Measurements from ENCODE around the gene HES4. TPM values are rescaled to one million over a fixed set of nuclear protein-coding genes. Genes with fewer than 3 reads are reported as not detected.
"Not testable (repeated sequence)": the region's sequence is repeated elsewhere in the genome, so short reads cannot be mapped to it uniquely, and the experiment has no call there.

HES4 gene
- total RNA-seq, 1 donor = 3.6 TPM

DNA sequence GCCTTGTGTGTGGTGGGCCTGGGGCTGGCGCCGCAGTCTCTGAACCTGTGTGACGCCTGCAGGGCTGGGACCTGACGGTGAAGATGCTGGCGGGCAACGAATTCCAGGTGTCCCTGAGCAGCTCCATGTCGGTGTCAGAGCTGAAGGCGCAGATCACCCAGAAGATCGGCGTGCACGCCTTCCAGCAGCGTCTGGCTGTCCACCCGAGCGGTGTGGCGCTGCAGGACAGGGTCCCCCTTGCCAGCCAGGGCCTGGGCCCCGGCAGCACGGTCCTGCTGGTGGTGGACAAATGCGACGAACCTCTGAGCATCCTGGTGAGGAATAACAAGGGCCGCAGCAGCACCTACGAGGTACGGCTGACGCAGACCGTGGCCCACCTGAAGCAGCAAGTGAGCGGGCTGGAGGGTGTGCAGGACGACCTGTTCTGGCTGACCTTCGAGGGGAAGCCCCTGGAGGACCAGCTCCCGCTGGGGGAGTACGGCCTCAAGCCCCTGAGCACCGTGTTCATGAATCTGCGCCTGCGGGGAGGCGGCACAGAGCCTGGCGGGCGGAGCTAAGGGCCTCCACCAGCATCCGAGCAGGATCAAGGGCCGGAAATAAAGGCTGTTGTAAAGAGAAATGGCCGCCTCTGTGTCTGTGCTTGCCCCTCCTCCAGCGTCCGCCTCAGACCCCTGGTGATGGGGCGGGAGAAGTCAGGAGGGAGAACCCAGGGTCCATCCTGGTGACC lies 14.2 kb upstream of the HES4 start:
- Histone ChIP-seq H3K4me3 (ENCODE audit: low read length) (peak overlapping the region; percentile 81), H3K27me3 (ENCODE audit: insufficient read depth, low read length) (no peaks in the 10 kb centered on the region), H3K9me3 (ENCODE audit: low read depth, low read length) (no peaks in the 10 kb centered on the region), H3K4me1 (ENCODE audit: insufficient read depth, low read length) (peaks cover 26% of the 10 kb centered on the region)

- H3K9me3 ChIP-seq (ENCODE audit: low read depth, low read length) = no peaks in the 10 kb centered on the region
- H3K4me1 ChIP-seq (ENCODE audit: insufficient read depth, low read length) = peaks cover 23% of the 10 kb centered on the region
- H3K4me3 ChIP-seq (ENCODE audit: low read length) = peak within 1 kb of the TSS; percentile 81
- H3K27me3 ChIP-seq (ENCODE audit: insufficient read depth, low read length) = no peaks in the 10 kb centered on the region
These were observed 13.4 kb upstream of the HES4 start, which contains the start of gene ISG15 for GRCh38 chr1:1013105-1013921. Gene ISG15 (plus strand): TSS chr1:1013497. CDS start chr1:1013574, 77 bp downstream.

- H3K9me3 ChIP-seq (ENCODE audit: low read depth, low read length); H3K27me3 ChIP-seq (ENCODE audit: insufficient read depth, low read length): not testable (repeated sequence)
- peaks cover 23% of the 10 kb centered on the region for H3K4me1 ChIP-seq (ENCODE audit: insufficient read depth, low read length)
- H3K4me3 ChIP-seq (ENCODE audit: low read length) = peak overlapping the region; percentile 81
These were observed 12.8 kb upstream of the HES4 start for GRCh38 chr1:1012736-1013104.

- peaks cover 23% of the 10 kb centered on the region for H3K4me1 ChIP-seq (ENCODE audit: insufficient read depth, low read length)
- no peaks in the 10 kb centered on the region for H3K9me3 ChIP-seq (ENCODE audit: low read depth, low read length)
- H3K4me3 ChIP-seq (ENCODE audit: low read length) = no peak overlapping the region
- H3K27me3 ChIP-seq (ENCODE audit: insufficient read depth, low read length) = no peaks in the 10 kb centered on the region
These were observed 11.6 kb upstream of the HES4 start for GRCh38 chr1:1011396-1011949.

DNA sequence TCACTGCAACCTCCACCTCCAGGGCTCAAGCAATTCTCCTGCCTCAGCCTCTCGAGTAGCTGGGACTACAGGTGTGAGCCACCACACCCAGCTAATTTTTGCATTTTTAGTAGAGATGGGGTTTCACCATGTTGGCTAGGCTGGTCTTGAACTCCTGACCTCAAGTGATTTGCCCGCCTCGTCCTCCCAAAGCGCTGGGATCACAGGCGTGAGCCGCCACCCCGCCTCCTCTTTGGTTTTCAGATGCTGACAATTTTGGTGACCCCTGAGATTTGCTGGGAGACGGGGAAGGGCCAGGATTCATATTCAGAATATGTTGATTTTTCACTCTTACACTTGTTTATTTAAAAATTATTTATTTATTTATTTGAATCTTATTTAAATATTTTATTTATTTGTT lies 10.2 kb upstream of the HES4 start:
- peaks cover 25% of the 10 kb centered on the region for H3K4me1 ChIP-seq (ENCODE audit: insufficient read depth, low read length)
- H3K9me3 ChIP-seq (ENCODE audit: low read depth, low read length); H3K4me3 ChIP-seq (ENCODE audit: low read length): not testable (repeated sequence)

DNA sequence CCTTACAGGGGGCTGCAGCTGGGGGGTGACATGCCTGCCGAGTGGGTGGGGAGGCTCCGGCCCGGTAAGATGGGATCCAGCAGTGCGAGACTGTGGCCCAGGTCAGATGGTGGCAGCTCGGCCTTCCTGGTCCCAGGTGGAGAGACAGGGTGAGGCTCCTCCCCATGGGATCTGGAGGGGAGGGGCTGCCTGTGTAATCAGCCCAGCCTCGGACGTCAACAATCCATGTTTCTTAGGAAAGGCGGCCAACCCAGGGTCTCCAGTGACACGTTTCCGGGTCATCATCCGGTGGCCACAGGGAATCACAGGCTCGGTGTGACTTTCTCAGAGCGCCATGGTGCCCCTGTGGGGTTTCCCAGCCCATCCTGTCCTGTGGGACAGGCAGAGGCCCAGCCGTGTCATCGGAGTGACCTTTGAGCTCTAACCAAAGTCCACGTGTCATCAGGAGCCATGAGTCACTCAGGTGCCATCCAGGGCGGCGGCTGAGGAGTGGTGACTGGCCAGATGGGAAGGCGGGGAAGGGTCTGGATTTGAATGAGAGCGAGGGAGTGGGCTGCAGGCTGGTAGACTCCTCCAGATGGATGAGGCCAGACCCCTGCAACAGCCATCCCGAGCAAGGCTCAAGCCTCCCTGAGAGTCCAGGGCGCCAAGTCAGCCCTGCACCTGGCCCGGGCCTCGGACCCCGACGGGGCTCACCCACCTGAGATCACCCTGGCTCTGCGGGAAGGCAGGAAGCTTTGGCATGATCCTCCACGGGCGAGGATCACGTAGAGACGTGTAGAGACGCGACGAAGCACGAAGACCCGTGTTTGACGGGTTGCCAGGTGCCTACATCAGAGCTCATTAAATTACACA lies 6.6 kb upstream of the HES4 start:
- no peak overlapping the region for H3K4me3 ChIP-seq (ENCODE audit: low read length)
- peaks cover 12% of the 10 kb centered on the region for H3K4me1 ChIP-seq (ENCODE audit: insufficient read depth, low read length)
- no peaks in the 10 kb centered on the region for H3K9me3 ChIP-seq (ENCODE audit: low read depth, low read length)
- peaks cover 25% of the 10 kb centered on the region for H3K27me3 ChIP-seq (ENCODE audit: insufficient read depth, low read length)

More for the DNA sequence above, 10.2 kb upstream of the HES4 start:
- not testable (repeated sequence) for H3K27me3 ChIP-seq (ENCODE audit: insufficient read depth, low read length)

- Histone ChIP-seq H3K4me1 (ENCODE audit: insufficient read depth, low read length) (peaks cover 19% of the 10 kb centered on the region), H3K27me3 (ENCODE audit: insufficient read depth, low read length) (peaks cover 32% of the 10 kb centered on the region), H3K9me3 (ENCODE audit: low read depth, low read length) (no peaks in the 10 kb centered on the region), H3K4me3 (ENCODE audit: low read length) (no peak overlapping the region)
These were observed 5.9 kb upstream of the HES4 start for GRCh38 chr1:1005774-1006304.

DNA sequence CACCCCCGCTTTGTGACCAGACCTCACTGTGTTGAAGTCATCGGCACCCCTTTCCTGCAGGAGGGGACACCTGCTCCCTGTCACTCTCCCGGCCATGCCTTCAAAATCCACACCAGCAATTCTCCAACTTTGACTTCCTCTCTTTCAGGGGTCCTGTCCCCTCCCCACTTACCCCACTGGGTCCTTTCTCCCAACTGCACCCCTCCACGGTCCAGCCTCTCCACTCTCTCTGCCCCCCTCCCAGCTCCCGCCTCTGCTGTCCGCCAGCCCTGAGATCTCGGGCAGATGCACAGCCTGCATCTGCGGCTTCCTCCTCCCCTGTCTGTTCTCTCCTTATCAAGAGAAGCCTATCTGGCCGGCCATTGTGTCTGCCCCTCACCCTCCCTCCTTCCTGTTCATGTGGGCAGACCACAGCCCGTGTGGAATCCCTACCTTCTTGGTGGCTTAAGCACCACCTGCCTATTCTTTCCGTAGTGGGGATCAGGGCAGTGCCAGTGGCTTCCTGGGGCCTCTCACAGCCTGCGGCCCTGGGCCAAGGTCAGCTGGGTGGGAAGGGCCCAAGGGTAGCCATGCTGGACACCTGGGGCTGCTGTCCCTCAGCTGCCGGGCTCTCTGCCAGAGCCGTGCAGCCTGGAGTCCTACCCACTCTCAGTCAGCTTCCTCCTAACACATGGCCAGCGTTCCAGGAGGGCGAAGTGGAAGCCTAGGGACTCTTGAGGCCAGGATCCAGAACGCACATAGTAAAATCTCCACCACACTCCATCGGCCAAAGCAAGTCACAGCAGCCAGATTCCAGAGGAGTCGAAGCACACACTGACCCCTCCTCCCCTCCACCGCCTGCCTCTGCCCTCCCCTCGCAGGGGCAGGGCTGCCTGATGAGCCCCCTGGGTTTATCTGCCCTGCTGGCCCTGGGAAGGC lies 5.1 kb upstream of the HES4 start:
- Histone ChIP-seq H3K4me3 (ENCODE audit: low read length) (no peak overlapping the region), H3K4me1 (ENCODE audit: insufficient read depth, low read length) (peaks cover 27% of the 10 kb centered on the region), H3K9me3 (ENCODE audit: low read depth, low read length) (no peaks in the 10 kb centered on the region), H3K27me3 (ENCODE audit: insufficient read depth, low read length) (peaks cover 39% of the 10 kb centered on the region)

DNA sequence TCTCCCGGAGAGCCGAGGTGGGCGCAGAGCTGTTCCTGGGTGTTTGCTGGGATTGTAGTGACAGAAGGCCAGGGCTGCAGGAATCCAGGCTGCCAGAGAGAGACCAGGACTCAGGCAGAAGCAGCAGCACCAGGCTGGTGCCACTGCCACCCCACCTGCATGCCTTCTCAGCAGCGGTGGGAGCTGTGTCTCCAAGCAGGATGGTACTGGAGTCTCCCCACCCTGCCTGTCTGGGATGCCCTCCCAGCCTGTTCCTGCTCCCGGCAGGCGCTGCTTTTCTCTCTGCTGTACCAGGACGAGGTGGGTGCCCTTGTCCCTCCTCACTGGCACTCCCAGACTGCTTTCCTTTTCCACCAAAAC lies 4.5 kb upstream of the HES4 start:
- H3K4me3 ChIP-seq (ENCODE audit: low read length) = no peak overlapping the region
- no peaks in the 10 kb centered on the region for H3K9me3 ChIP-seq (ENCODE audit: low read depth, low read length)
- H3K27me3 ChIP-seq (ENCODE audit: insufficient read depth, low read length) = peaks cover 39% of the 10 kb centered on the region
- peaks cover 32% of the 10 kb centered on the region for H3K4me1 ChIP-seq (ENCODE audit: insufficient read depth, low read length)

- Histone ChIP-seq H3K4me1 (ENCODE audit: insufficient read depth, low read length) (peaks cover 38% of the 10 kb centered on the region), H3K9me3 (ENCODE audit: low read depth, low read length) (no peaks in the 10 kb centered on the region), H3K27me3 (ENCODE audit: insufficient read depth, low read length) (peaks cover 40% of the 10 kb centered on the region), H3K4me3 (ENCODE audit: low read length) (no peak overlapping the region)
These were observed 3.9 kb upstream of the HES4 start for GRCh38 chr1:1003618-1004419.

DNA sequence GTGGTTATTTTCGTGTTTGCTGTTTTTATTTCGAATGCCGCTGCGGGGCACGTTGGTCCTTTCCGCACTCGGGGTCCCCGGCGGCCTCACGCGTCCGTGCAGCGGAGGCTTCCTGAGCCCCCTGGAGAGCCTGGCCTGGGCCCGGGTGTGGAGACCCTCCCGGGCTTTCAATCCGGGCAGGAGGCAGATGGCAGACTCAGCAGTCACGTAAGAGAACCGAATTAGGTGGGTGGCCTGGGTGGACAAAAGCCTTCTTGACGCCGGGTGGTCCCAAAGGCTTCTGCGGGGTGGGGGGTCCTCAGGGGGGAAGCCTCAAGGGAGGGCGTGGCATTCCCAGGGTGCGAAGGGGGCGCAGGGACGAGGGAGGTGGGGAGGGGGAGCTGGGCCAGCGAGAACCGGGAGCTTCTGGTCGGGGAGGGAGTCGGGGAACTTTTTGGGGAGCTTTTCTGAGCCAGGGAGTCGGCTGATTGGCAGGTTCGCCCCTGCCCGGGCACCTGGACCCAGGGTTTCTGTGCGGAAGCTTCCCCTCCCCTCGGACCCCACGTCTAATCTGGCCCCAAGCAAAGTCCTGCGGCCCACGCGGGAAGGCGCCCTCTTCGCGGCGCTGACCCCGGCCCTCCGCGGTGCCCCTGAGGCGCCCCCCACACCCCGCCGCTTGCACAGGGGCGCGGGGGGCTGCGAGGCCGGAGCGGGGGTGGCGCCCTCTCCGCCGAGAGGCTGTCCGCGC lies 1.3 kb upstream of the HES4 start:
- Histone ChIP-seq H3K27me3 (ENCODE audit: insufficient read depth, low read length) (peaks cover 59% of the 10 kb centered on the region), H3K9me3 (ENCODE audit: low read depth, low read length) (no peaks in the 10 kb centered on the region), H3K4me1 (ENCODE audit: insufficient read depth, low read length) (peaks cover 44% of the 10 kb centered on the region), H3K4me3 (ENCODE audit: low read length) (no peak overlapping the region)

- H3K4me3 ChIP-seq (ENCODE audit: low read length) = peak overlapping the region; percentile 13
- no peaks in the 10 kb centered on the region for H3K9me3 ChIP-seq (ENCODE audit: low read depth, low read length)
- peaks cover 44% of the 10 kb centered on the region for H3K4me1 ChIP-seq (ENCODE audit: insufficient read depth, low read length)
- peaks cover 59% of the 10 kb centered on the region for H3K27me3 ChIP-seq (ENCODE audit: insufficient read depth, low read length)
These were observed 610 bp upstream of the HES4 start for GRCh38 chr1:1000357-1001056.

Data from mononuclear cell (primary cell).